HEK293T (cell line): ENCODE results near the gene VOPP1.

ENCODE experiments used
- BHLHE40 ChIP-seq: fragments of 450-650 bp; IDR thresholded peaks from 2 replicates; pipeline ENCODE4 v1.6.1; 2016; ENCODE audit warnings: mild to moderate bottlenecking, moderate library complexity, borderline replicate concordance
- FOXM1 ChIP-seq: fragments of 450-650 bp; IDR thresholded peaks from 2 replicates; pipeline ENCODE4 v1.6.1; 2017; ENCODE audit warnings: mild to moderate bottlenecking, borderline replicate concordance
- L3MBTL2 ChIP-seq: fragments of 450-650 bp; conservative IDR thresholded peaks from 2 replicates; pipeline ENCODE4 v1.6.1; 2016; ENCODE audit warnings: mild to moderate bottlenecking

- TF ChIP-seq BHLHE40 (no peak), FOXM1 (no peak), L3MBTL2 (no peak)
Observed at GRCh38 chr7:55576753-55577152, 4.5 kb upstream of the VOPP1 start.
